Kidney capillary endothelial cell (primary cell): ENCODE measurements around the gene MAPK10.

Experiments
- DNase-seq: peaks from one replicate; pipeline ENCODE4 v3.0.0-alpha.2; 2018; ENCODE audit warnings: low spot score

Gene MAPK10

GRCh38 chr4:86359944-86360478, at the start of gene MAPK10:
Gene MAPK10 (minus strand): TSS chr4:86360053.
- DNase-seq: peak; percentile 5

GRCh38 chr4:86403575-86403974, 43.7 kb upstream of the MAPK10 start:
- DNase-seq: no peak

- DNase-seq: no peak
Observed at GRCh38 chr4:86401826-86402225, 42.0 kb upstream of the MAPK10 start.

GRCh38 chr4:86400216-86400615, 40.4 kb upstream of the MAPK10 start:
- DNase-seq: no peak

GRCh38 chr4:86398187-86398586, 38.3 kb upstream of the MAPK10 start:
- DNase-seq: no peak

GRCh38 chr4:86393749-86394148, 33.9 kb upstream of the MAPK10 start:
- no peak for DNase-seq

GRCh38 chr4:86389664-86390063, 29.8 kb upstream of the MAPK10 start:
- no peak for DNase-seq

GRCh38 chr4:86388252-86388651, 28.4 kb upstream of the MAPK10 start:
- DNase-seq: no peak

GRCh38 chr4:86386817-86387415, 27.1 kb upstream of the MAPK10 start:
- no peak for DNase-seq

GRCh38 chr4:86386201-86386600, 26.3 kb upstream of the MAPK10 start:
- DNase-seq: no peak

- DNase-seq: no peak
Observed at GRCh38 chr4:86381431-86381830, 21.6 kb upstream of the MAPK10 start.

- no peak for DNase-seq
Observed at GRCh38 chr4:86380181-86380724, 20.4 kb upstream of the MAPK10 start.

GRCh38 chr4:86376850-86377249, 17.0 kb upstream of the MAPK10 start:
- DNase-seq: no peak

GRCh38 chr4:86368433-86368832, 8.6 kb upstream of the MAPK10 start:
- DNase-seq: no peak

GRCh38 chr4:86367577-86367976, 7.7 kb upstream of the MAPK10 start:
- no peak for DNase-seq

- DNase-seq: no peak
Observed at GRCh38 chr4:86366920-86367319, 7.1 kb upstream of the MAPK10 start.

GRCh38 chr4:86362510-86362909, 2.7 kb upstream of the MAPK10 start:
- no peak for DNase-seq

GRCh38 chr4:86358257-86358656, 1.6 kb downstream of the MAPK10 start:
- DNase-seq: no peak

GRCh38 chr4:86357608-86358007, 2.2 kb downstream of the MAPK10 start:
- DNase-seq: no peak

- DNase-seq: no peak
Observed at GRCh38 chr4:86356425-86357210, 3.2 kb downstream of the MAPK10 start.

GRCh38 chr4:86354390-86354789, 5.5 kb downstream of the MAPK10 start:
- no peak for DNase-seq

- no peak for DNase-seq
Observed at GRCh38 chr4:86346320-86346719, 13.5 kb downstream of the MAPK10 start.

GRCh38 chr4:86344127-86344526, 15.7 kb downstream of the MAPK10 start:
- DNase-seq: no peak
